Gastrocnemius medialis (tissue), 4 donors: ENCODE data around the gene SYNJ1.

Experiments used
- CTCF ChIP-seq, 5 experiments: fragments of 450-650 bp in 3 of 5; fragments of 200-600 bp in 2 of 5; sonication (generic) in 2 of 5; IDR thresholded peaks in 4 of 5; conservative IDR thresholded peaks in 1 of 5; 1 replicate in 4 of 5; 2 replicates in 1 of 5; pipeline ENCODE4 v1.5.1; 2016 to 2019; ENCODE audit warnings: antibody characterized with exemption in 5 of 5, mild to moderate bottlenecking in 3 of 5, moderate library complexity in 3 of 5
- POLR2A ChIP-seq, 2 donors: fragments of 450-650 bp; IDR thresholded peaks; one replicate each; pipeline ENCODE4 v1.6.1; 2017; ENCODE audit warnings: antibody characterized with exemption in 2 of 2, mild to moderate bottlenecking in 2 of 2, moderate library complexity in 2 of 2

- no peak for TF ChIP-seq CTCF (IDR thresholded peaks at IDR 0.05 in 4 of 5, conservative IDR thresholded peaks at IDR 0.05 in 1 of 5)
- TF ChIP-seq POLR2A (IDR thresholded peaks at IDR 0.05), result no peak
Observed at GRCh38 chr21:32742396-32742795, 14.6 kb upstream of the SYNJ1 start.
